ENCODE measurements around the gene EOMES. TPM values are rescaled to one million over a fixed set of nuclear protein-coding genes. Genes with fewer than 3 reads are reported as not detected.
"Not testable (repeated sequence)": the region's sequence is repeated elsewhere in the genome, so short reads cannot be mapped to it uniquely, and the experiment has no call there.

Gene EOMES
- total and polyA plus RNA-seq, 2 of the 4 experiments (the other 2 are of a cell fraction), result not detected

GRCh38 chr3:27721717-27722564, at the start of gene EOMES (continued):
- TF ChIP-seq BHLHE40 (IDR thresholded peaks at IDR 0.05; ENCODE audit: low read depth, low read length), result no peak

DNA sequence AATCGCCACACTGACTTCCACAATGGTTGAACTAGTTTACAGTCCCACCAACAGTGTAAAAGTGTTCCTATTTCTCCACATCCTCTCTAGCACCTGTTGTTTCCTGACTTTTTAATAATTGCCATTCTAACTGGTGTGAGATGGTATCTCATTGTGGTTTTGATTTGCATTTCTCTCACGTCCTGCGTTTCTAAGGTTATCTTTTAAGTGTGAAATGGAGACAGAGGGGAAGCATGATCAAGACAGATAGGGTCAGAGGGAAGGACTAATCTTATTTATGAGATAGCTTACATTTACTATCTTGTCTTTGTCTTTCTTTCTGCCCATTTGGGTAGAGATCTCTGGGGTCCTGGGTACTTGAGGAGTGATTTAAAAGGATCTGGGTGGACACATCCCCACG, 48.3 kb upstream of the EOMES start:
- no CpG with 5 or more reads among the region's 4 CpGs for WGBS, 2 experiments (ENCODE audit: extremely low coverage in 2 of 2, insufficient read length in 1 of 2)
- H3K79me1 ChIP-seq (ENCODE audit: low read depth in 1 of 2, low read length in 2 of 2); dilution Hi-C loops (cut with HindIII; ENCODE audit: low sequenced_read_pairs, unreplicated experiment): not testable (repeated sequence)

More for the DNA sequence above, 48.3 kb upstream of the EOMES start:
- CTCF ChIA-PET; H2AK9ac ChIP-seq (replicated peaks; ENCODE audit: low read depth, low read length, poor library complexity); H2AFZ ChIP-seq (replicated peaks; ENCODE audit: low read length, poor library complexity); H3K18ac ChIP-seq (ENCODE audit: low read depth, low read length); DNase-seq; H4K8ac ChIP-seq (ENCODE audit: low read depth in 2 of 2, low read length in 2 of 2); H3K4me1 ChIP-seq (ENCODE audit: control insufficient read depth, insufficient read depth, low read length); H2BK5ac ChIP-seq (ENCODE audit: low read depth, low read length, poor library complexity, severe bottlenecking); H3K4me3 ChIP-seq (ENCODE audit: insufficient read depth, low read depth, low read length); H2BK120ac ChIP-seq (ENCODE audit: low read depth, low read length); H2BK15ac ChIP-seq (ENCODE audit: low read depth, low read length); BruUV-seq (replicated peaks); H3K9ac ChIP-seq (ENCODE audit: low read depth, low read length); H3K56ac ChIP-seq (ENCODE audit: extremely low read depth, insufficient read depth, low read length); H3K4me2 ChIP-seq (ENCODE audit: low read depth, low read length); H3K27ac ChIP-seq (ENCODE audit: insufficient read depth, low read length); POLR2A ChIA-PET (ENCODE audit: unreplicated experiment); H3K4ac ChIP-seq (ENCODE audit: low read depth, low read length); H3K9me1 ChIP-seq (ENCODE audit: insufficient read depth, low read length); H3K23ac ChIP-seq (ENCODE audit: low read depth, low read length); in situ Hi-C loops (cut with MboI; ENCODE audit: low sequenced_read_pairs); H3K14ac ChIP-seq (replicated peaks; ENCODE audit: low read depth, low read length); H2BK20ac ChIP-seq (ENCODE audit: low read depth, low read length); intact Hi-C loops (cut with micrococcal nuclease); H3K9me3 ChIP-seq (ENCODE audit: control insufficient read depth, insufficient read depth, low read length); H4K20me1 ChIP-seq (ENCODE audit: insufficient read depth, low read length); ATAC-seq (ENCODE audit: low read depth); H4K5ac ChIP-seq (ENCODE audit: low read depth, low read length); H3K36me3 ChIP-seq (ENCODE audit: control insufficient read depth, insufficient read depth, low read length); H4K91ac ChIP-seq (ENCODE audit: insufficient read depth, low read depth, low read length); H3K27me3 ChIP-seq (ENCODE audit: control insufficient read depth, insufficient read depth, low read length); H2AK5ac ChIP-seq (ENCODE audit: low read depth, low read length): not testable (repeated sequence)
